Lung (tissue), 12 donors: ENCODE results near the gene KYNU. TPM values are rescaled to one million over a fixed set of nuclear protein-coding genes. Genes with fewer than 3 reads are reported as not detected.
A peak's percentile ranks its signal among the peaks of the same experiment; 100 is the strongest.
"Not testable (repeated sequence)": the region's sequence is repeated elsewhere in the genome, so short reads cannot be mapped to it uniquely, and the experiment has no call there.

ENCODE experiments used
- ATAC-seq: fragments of 200-7000 bp; cut with Tn5 transposase; one replicate; pipeline ENCODE4 v1.9.1; 2020; ENCODE audit warnings: moderate number of reproducible peaks; ENCODE audit not compliant: insufficient read depth, low FRiP score
- DNase-seq, 3 donors: peaks; one replicate each; pipeline ENCODE4 v3.0.0-alpha.2; 2013 to 2017
- H3K27ac ChIP-seq, 2 donors: one replicate each; pipeline ENCODE4 v1.5.1; 2013; ENCODE audit warnings: mild to moderate bottlenecking in 2 of 2, moderate library complexity in 2 of 2, control low read depth in 1 of 2, inconsistent platforms in 1 of 2, low read depth in 1 of 2, low read length in 1 of 2
- H3K27me3 ChIP-seq, 3 donors: one replicate each; pipeline ENCODE4 v1.5.1; 2013; ENCODE audit warnings: low read length in 2 of 3; ENCODE audit not compliant: control insufficient read depth in 3 of 3, insufficient read depth in 3 of 3
- H3K36me3 ChIP-seq, 4 donors: one replicate each; pipeline ENCODE4 v1.5.1; 2013; ENCODE audit warnings: low read length in 4 of 4, mild to moderate bottlenecking in 1 of 4, moderate library complexity in 1 of 4; ENCODE audit not compliant: control insufficient read depth in 4 of 4, insufficient read depth in 4 of 4
- H3K4me1 ChIP-seq, 5 donors: one replicate each; pipeline ENCODE4 v1.5.1; 2013; ENCODE audit warnings: low read length in 5 of 5, mild to moderate bottlenecking in 2 of 5, moderate library complexity in 1 of 5; ENCODE audit not compliant: control insufficient read depth in 5 of 5, insufficient read depth in 5 of 5
- H3K4me3 ChIP-seq: one replicate; pipeline ENCODE4 v1.5.1; 2013; ENCODE audit warnings: mild to moderate bottlenecking, control low read depth, moderate library complexity
- H3K9ac ChIP-seq, 2 donors: one replicate each; pipeline ENCODE4 v1.5.1; 2013; ENCODE audit warnings: low read length in 2 of 2, control low read depth in 1 of 2; ENCODE audit not compliant: insufficient read depth in 1 of 2
- H3K9me3 ChIP-seq, 4 donors: one replicate each; pipeline ENCODE4 v1.5.1; 2013; ENCODE audit warnings: low read length in 3 of 4, mild to moderate bottlenecking in 1 of 4, moderate library complexity in 1 of 4; ENCODE audit not compliant: control insufficient read depth in 4 of 4, insufficient read depth in 3 of 4
- CTCF ChIP-seq: IDR thresholded peaks from 2 replicates; pipeline ENCODE4 v1.5.1; 2012; ENCODE audit warnings: mild to moderate bottlenecking; ENCODE audit errors: control extremely low read depth, extremely low read depth
- WGBS, 2 donors: extraction: QIAGEN DNeasy Blood & Tissue Kit; methylation state at CpG; one replicate each; pipeline ENCODE4 v1.1.7; 2013; 5-methylcytosine and 5-hydroxymethylcytosine counted together
- polyA plus RNA-seq, 2 donors: library from polyadenylated mRNA; stranded (reverse); fragments of 200-250 nt; gene quantifications; one replicate each; pipeline ENCODE4 v1.2.1, GENCODE V29; 2013
- total RNA-seq, 2 donors: library from RNA; depleted of rRNA in 1 of 2; stranded (reverse); fragments of >200 nt in 1 of 2; gene quantifications; one replicate each; pipeline ENCODE4 v1.2.1, GENCODE V29; 2014 to 2021
- donor health status: control.
- donor health status: control.
- donor health status: Bipolar disorder and iron deficiency.
- donor health status: healthy.
- donor health status: DM: yes; HTN: yes; CAD: no.

KYNU gene
- total and polyA plus RNA-seq, 4 donors, result 6.4 to 33.9 (median 17.1) TPM

GRCh38 chr2:142858961-142859360 lies 18.5 kb upstream of the KYNU start:
- no peak overlapping the region for H3K27ac ChIP-seq
- 73 to 94% methylated on average over 1 of the region's 1 CpG for WGBS, 2 donors
- no peak for ATAC-seq

GRCh38 chr2:142862299-142862698 lies 15.2 kb upstream of the KYNU start:
- Histone ChIP-seq H3K27me3 (no peaks in the 10 kb centered on the region), H3K27ac (no peak overlapping the region), H3K4me3 (no peak overlapping the region), H3K9me3 (no peaks in the 10 kb centered on the region), H3K9ac (no peak overlapping the region), H3K4me1 (no peaks in the 10 kb centered on the region), H3K36me3 (no peaks in the 10 kb centered on the region)
- no peak for TF ChIP-seq CTCF
- DNase-seq (no peak), ATAC-seq (no peak)
- WGBS, 2 donors, result 79 to 86% methylated on average over 4 of the region's 4 CpGs

More at GRCh38 chr2:142858961-142859360, 18.5 kb upstream of the KYNU start:
- DNase-seq, result no peak
- no peaks in the 10 kb centered on the region for H3K9me3 ChIP-seq
- H3K9ac ChIP-seq, result no peak overlapping the region
- no peaks in the 10 kb centered on the region for H3K4me1 ChIP-seq
- H3K4me3 ChIP-seq, result no peak overlapping the region
- TF ChIP-seq CTCF, result no peak
- H3K36me3 ChIP-seq, result no peaks in the 10 kb centered on the region
- no peaks in the 10 kb centered on the region for H3K27me3 ChIP-seq

GRCh38 chr2:142862847-142863246 lies 14.6 kb upstream of the KYNU start:
- no peaks in the 10 kb centered on the region for H3K27me3 ChIP-seq
- 80 to 89% methylated on average over 5 of the region's 5 CpGs for WGBS, 2 donors
- no peaks in the 10 kb centered on the region for H3K4me1 ChIP-seq
- no peak overlapping the region for H3K9ac ChIP-seq
- no peaks in the 10 kb centered on the region for H3K36me3 ChIP-seq
- no peak for TF ChIP-seq CTCF
- H3K9me3 ChIP-seq, result no peaks in the 10 kb centered on the region
- DNase-seq (no peak), ATAC-seq (no peak)
- no peak overlapping the region for H3K4me3 ChIP-seq
- no peak overlapping the region for H3K27ac ChIP-seq

GRCh38 chr2:142863485-142863961 lies 13.9 kb upstream of the KYNU start:
- no peak for TF ChIP-seq CTCF
- no peak overlapping the region for H3K4me3 ChIP-seq
- no peaks in the 10 kb centered on the region for H3K9me3 ChIP-seq
- H3K27ac ChIP-seq, result no peak overlapping the region
- H3K36me3 ChIP-seq, result no peaks in the 10 kb centered on the region
- H3K9ac ChIP-seq, result no peak overlapping the region
- H3K27me3 ChIP-seq, result no peaks in the 10 kb centered on the region
- no peaks in the 10 kb centered on the region for H3K4me1 ChIP-seq
- DNase-seq (peak in 2 of 3 donors; percentile 22 to 24), ATAC-seq (no peak)
- WGBS, 2 donors, result 38 to 64% methylated on average over 2 of the region's 2 CpGs

- H3K4me3 ChIP-seq, H3K9me3 ChIP-seq, H3K36me3 ChIP-seq, ATAC-seq, H3K4me1 ChIP-seq, H3K27ac ChIP-seq, DNase-seq, H3K9ac ChIP-seq, H3K27me3 ChIP-seq: not testable (repeated sequence)
- 95 to 96% methylated on average over 2 of the region's 2 CpGs for WGBS, 2 donors
These were observed 12.9 kb upstream of the KYNU start for GRCh38 chr2:142864605-142865004.
